AML-193 (cell line): ENCODE results near the gene LRFN4.
"Not testable (repeated sequence)": the region's sequence is repeated elsewhere in the genome, so short reads cannot be mapped to it uniquely, and the experiment has no call there.

Source experiments
- DNase-seq, 2 experiments: peaks; one replicate each; lab custom pipeline; 2025; lab: John Stamatoyannopoulos, UW

Gene LRFN4

GRCh38 chr11:66856496-66857233 lies at the start of gene LRFN4:
Gene LRFN4, plus strand, starts transcription at chr11:66857064. Its CDS starts 681 bp downstream, at chr11:66857745.
- DNase-seq, result peak in 1 of 2 experiments; percentile 68

- no peak for DNase-seq
Observed at GRCh38 chr11:66809592-66809991, 47.3 kb upstream of the LRFN4 start.

- no peak for DNase-seq
Observed at GRCh38 chr11:66810576-66811185, 46.2 kb upstream of the LRFN4 start.

- no peak for DNase-seq
Observed at GRCh38 chr11:66814678-66815077, 42.2 kb upstream of the LRFN4 start.

- DNase-seq, result no peak
Observed at GRCh38 chr11:66815646-66816045, 41.2 kb upstream of the LRFN4 start.

- DNase-seq, result no peak
Observed at GRCh38 chr11:66818231-66818955, 38.5 kb upstream of the LRFN4 start.

GRCh38 chr11:66820381-66820780 lies 36.5 kb upstream of the LRFN4 start:
- no peak for DNase-seq

GRCh38 chr11:66820901-66821300 lies 36.0 kb upstream of the LRFN4 start:
- DNase-seq, result no peak

GRCh38 chr11:66823700-66824099 lies 33.2 kb upstream of the LRFN4 start:
- no peak for DNase-seq

- not testable (repeated sequence) for DNase-seq
Observed at GRCh38 chr11:66824573-66824972, 32.3 kb upstream of the LRFN4 start.

GRCh38 chr11:66834539-66834845 lies 22.4 kb upstream of the LRFN4 start:
- DNase-seq, result no peak

GRCh38 chr11:66834943-66835342 lies 21.9 kb upstream of the LRFN4 start:
- DNase-seq, result no peak

- DNase-seq, result no peak
Observed at GRCh38 chr11:66835768-66836405, 21.0 kb upstream of the LRFN4 start.

- DNase-seq, result no peak
Observed at GRCh38 chr11:66840317-66841091, 16.4 kb upstream of the LRFN4 start.

- no peak for DNase-seq
Observed at GRCh38 chr11:66841861-66842260, 15.0 kb upstream of the LRFN4 start.

GRCh38 chr11:66842501-66842895 lies 14.4 kb upstream of the LRFN4 start:
- DNase-seq, result no peak

GRCh38 chr11:66842896-66843775 lies 13.7 kb upstream of the LRFN4 start, which contains the start of gene RCE1:
Gene RCE1, plus strand, starts transcription at chr11:66843441. Its CDS starts 15 bp downstream, at chr11:66843456.
- DNase-seq, result peak; percentile 75 to 78

GRCh38 chr11:66843776-66844495 lies 12.9 kb upstream of the LRFN4 start:
- no peak for DNase-seq

GRCh38 chr11:66844496-66845142 lies 12.2 kb upstream of the LRFN4 start:
- no peak for DNase-seq
